ENCODE measurements around the gene PRDM5. TPM values are rescaled to one million over a fixed set of nuclear protein-coding genes. Genes with fewer than 3 reads are reported as not detected.

Gene PRDM5
- total and polyA plus RNA-seq, 2 donors (not counting 1 experiment from before 2014, with no cell fraction given) = 8.6 to 19.0 TPM

GRCh38 chr4:120964596-120964995 lies 42.1 kb upstream of the PRDM5 start:
- no peaks in the 10 kb centered on the region for H3K79me2 ChIP-seq (ENCODE audit: control insufficient read depth, insufficient read depth, low read length)
- no peak overlapping the region for H3K27ac ChIP-seq (ENCODE audit: insufficient read depth, low read length)
- H3K4me1 ChIP-seq (ENCODE audit: control insufficient read depth, extremely low read depth, insufficient read depth, low read length) = no peaks in the 10 kb centered on the region
- H3K36me3 ChIP-seq (ENCODE audit: control insufficient read depth, insufficient read depth, low read length) = no peaks in the 10 kb centered on the region
- H3K9me3 ChIP-seq (ENCODE audit: control insufficient read depth, insufficient read depth, low read depth, low read length) = no peaks in the 10 kb centered on the region
- no peak overlapping the region for H2AFZ ChIP-seq (ENCODE audit: low read length)
- H3K4me3 ChIP-seq (replicated peaks in 1 of 4; ENCODE audit: control extremely low read depth in 1 of 4, insufficient read depth in 1 of 4, low read depth in 3 of 4, low read length in 4 of 4) = no peak overlapping the region
- H3K4me2 ChIP-seq (ENCODE audit: extremely low read depth, insufficient read depth, low read length) = no peak overlapping the region
- no peaks in the 10 kb centered on the region for H3K27me3 ChIP-seq (ENCODE audit: control insufficient read depth, insufficient read depth, low read length)
- TF ChIP-seq EZH2 (IDR thresholded peaks at IDR 0.05; ENCODE audit: low read length, missing control alignments) = no peak
- TF ChIP-seq CTCF (conservative IDR thresholded peaks at IDR 0.05 in 1 of 2, IDR thresholded peaks at IDR 0.05 in 1 of 2; ENCODE audit: low read depth in 1 of 2, low read length in 2 of 2) = no peak
- no peaks in the 10 kb centered on the region for H4K20me1 ChIP-seq (ENCODE audit: control insufficient read depth, extremely low read depth, insufficient read depth, low read length)
- DNase-seq (ENCODE audit: low read depth in 2 of 2) = no peak
- H3K9ac ChIP-seq (ENCODE audit: insufficient read depth, low read length) = no peak overlapping the region

- TF ChIP-seq CTCF (conservative IDR thresholded peaks at IDR 0.05 in 1 of 2, IDR thresholded peaks at IDR 0.05 in 1 of 2; ENCODE audit: low read depth in 1 of 2, low read length in 2 of 2) (no peak), EZH2 (IDR thresholded peaks at IDR 0.05; ENCODE audit: low read length, missing control alignments) (no peak)
- H3K79me2 ChIP-seq (ENCODE audit: control insufficient read depth, insufficient read depth, low read length) = no peaks in the 10 kb centered on the region
- no peaks in the 10 kb centered on the region for H4K20me1 ChIP-seq (ENCODE audit: control insufficient read depth, extremely low read depth, insufficient read depth, low read length)
- no peak overlapping the region for H3K4me2 ChIP-seq (ENCODE audit: extremely low read depth, insufficient read depth, low read length)
- no peaks in the 10 kb centered on the region for H3K27me3 ChIP-seq (ENCODE audit: control insufficient read depth, insufficient read depth, low read length)
- DNase-seq (ENCODE audit: low read depth in 2 of 2) = no peak
- no peak overlapping the region for H3K27ac ChIP-seq (ENCODE audit: insufficient read depth, low read length)
- no peak overlapping the region for H3K4me3 ChIP-seq (replicated peaks in 1 of 4; ENCODE audit: control extremely low read depth in 1 of 4, insufficient read depth in 1 of 4, low read depth in 3 of 4, low read length in 4 of 4)
- no peaks in the 10 kb centered on the region for H3K4me1 ChIP-seq (ENCODE audit: control insufficient read depth, extremely low read depth, insufficient read depth, low read length)
- H3K9ac ChIP-seq (ENCODE audit: insufficient read depth, low read length) = no peak overlapping the region
- no peak overlapping the region for H2AFZ ChIP-seq (ENCODE audit: low read length)
- no peaks in the 10 kb centered on the region for H3K9me3 ChIP-seq (ENCODE audit: control insufficient read depth, insufficient read depth, low read depth, low read length)
- no peaks in the 10 kb centered on the region for H3K36me3 ChIP-seq (ENCODE audit: control insufficient read depth, insufficient read depth, low read length)
Observed at GRCh38 chr4:120963449-120963848, 40.9 kb upstream of the PRDM5 start.

- no peak for DNase-seq (ENCODE audit: low read depth in 2 of 2)
- Histone ChIP-seq H3K27me3 (ENCODE audit: control insufficient read depth, insufficient read depth, low read length) (no peaks in the 10 kb centered on the region), H3K9ac (ENCODE audit: insufficient read depth, low read length) (no peak overlapping the region), H2AFZ (ENCODE audit: low read length) (no peak overlapping the region), H3K4me3 (replicated peaks in 1 of 4; ENCODE audit: control extremely low read depth in 1 of 4, insufficient read depth in 1 of 4, low read depth in 3 of 4, low read length in 4 of 4) (no peak overlapping the region), H4K20me1 (ENCODE audit: control insufficient read depth, extremely low read depth, insufficient read depth, low read length) (no peaks in the 10 kb centered on the region), H3K4me2 (ENCODE audit: extremely low read depth, insufficient read depth, low read length) (no peak overlapping the region), H3K79me2 (ENCODE audit: control insufficient read depth, insufficient read depth, low read length) (no peaks in the 10 kb centered on the region), H3K27ac (ENCODE audit: insufficient read depth, low read length) (no peak overlapping the region), H3K36me3 (ENCODE audit: control insufficient read depth, insufficient read depth, low read length) (no peaks in the 10 kb centered on the region), H3K4me1 (ENCODE audit: control insufficient read depth, extremely low read depth, insufficient read depth, low read length) (no peaks in the 10 kb centered on the region), H3K9me3 (ENCODE audit: control insufficient read depth, insufficient read depth, low read depth, low read length) (no peaks in the 10 kb centered on the region)
- TF ChIP-seq CTCF (conservative IDR thresholded peaks at IDR 0.05 in 1 of 2, IDR thresholded peaks at IDR 0.05 in 1 of 2; ENCODE audit: low read depth in 1 of 2, low read length in 2 of 2) (no peak), EZH2 (IDR thresholded peaks at IDR 0.05; ENCODE audit: low read length, missing control alignments) (no peak)
Observed at GRCh38 chr4:120960656-120961267, 38.2 kb upstream of the PRDM5 start.

All from fibroblast of lung (primary cell).